Mammary epithelial cell (primary cell): Measurements from ENCODE around the gene KMT5B.

Source experiments
- CTCF ChIP-seq, 2 donors: IDR thresholded peaks in 1 of 2; conservative IDR thresholded peaks in 1 of 2; 2 replicates each; pipeline ENCODE4 v1.5.1; 2011 to 2012; ENCODE audit warnings: inconsistent platforms in 2 of 2, low read length in 2 of 2, mild to moderate bottlenecking in 2 of 2, control low read depth in 1 of 2, low read depth in 1 of 2; ENCODE audit not compliant: insufficient read depth in 1 of 2; ENCODE audit errors: extremely low read depth in 1 of 2
- EZH2 ChIP-seq: IDR thresholded peaks from 2 replicates; pipeline ENCODE4 v1.6.1; 2012; ENCODE audit warnings: low read length, inconsistent platforms, borderline replicate concordance

GRCh38 chr11:68117853-68118470, 95.1 kb downstream of the KMT5B start:
- TF ChIP-seq CTCF (conservative IDR thresholded peaks at IDR 0.05 in 1 of 2, IDR thresholded peaks at IDR 0.05 in 1 of 2; ENCODE audit: extremely low read depth in 1 of 2, insufficient read depth in 1 of 2, low read depth in 1 of 2, low read length in 2 of 2) = no peak
- no peak for TF ChIP-seq EZH2
